Body of pancreas (tissue), 4 donors: Measurements from ENCODE around the gene ERMAP. TPM values are rescaled to one million over a fixed set of nuclear protein-coding genes. Genes with fewer than 3 reads are reported as not detected.

Source experiments
- ATAC-seq: fragments of 150-250 bp; one replicate; pipeline ENCODE4 v1.9.1; 2016
- DNase-seq, 4 donors: peaks; one replicate each; pipeline ENCODE4 v3.0.0-alpha.2; 2019
- H3K27ac ChIP-seq, 4 donors: fragments of 200-600 bp; sonication (generic); 1 replicate in 3 of 4; 2 replicates in 1 of 4; pipeline versions ENCODE4 v1.5.1 to v1.6.1; 2016 to 2019; ENCODE audit warnings: mild to moderate bottlenecking in 1 of 4, mixed read lengths in 1 of 4, moderate library complexity in 1 of 4
- H3K27me3 ChIP-seq, 2 donors: fragments of 200-600 bp; sonication (generic); one replicate each; pipeline ENCODE4 v1.6.0; 2016; ENCODE audit warnings: mild to moderate bottlenecking in 1 of 2
- H3K36me3 ChIP-seq, 2 donors: fragments of 200-600 bp; sonication (generic); replicated peaks in 1 of 2; 2 replicates each; pipeline ENCODE4 v1.5.1; 2016; ENCODE audit warnings: low read depth in 2 of 2; ENCODE audit not compliant: insufficient read depth in 1 of 2
- H3K4me1 ChIP-seq: fragments of 200-600 bp; sonication (generic); one replicate; pipeline ENCODE4 v1.6.0; 2016
- H3K4me3 ChIP-seq, 2 donors: fragments of 200-600 bp; sonication (generic); 1 replicate in 1 of 2; 2 replicates in 1 of 2; pipeline ENCODE4 v1.5.1; 2016 to 2019
- H3K9me3 ChIP-seq, 3 donors: fragments of 200-600 bp; sonication (generic); 1 replicate in 2 of 3; 2 replicates in 1 of 3; pipeline ENCODE4 v1.5.1; 2016
- CTCF ChIP-seq, 7 experiments: fragments of 450-650 bp in 4 of 7; fragments of 200-600 bp in 3 of 7; sonication (generic) in 3 of 7; IDR thresholded peaks; one replicate each; pipeline ENCODE4 v1.5.1; 2016 to 2019; ENCODE audit warnings: antibody characterized with exemption in 7 of 7
- POLR2A ChIP-seq, 3 donors: fragments of 450-650 bp; IDR thresholded peaks; one replicate each; pipeline ENCODE4 v1.6.1; 2016; ENCODE audit warnings: antibody characterized with exemption in 3 of 3, mild to moderate bottlenecking in 2 of 3
- WGBS, 2 donors: methylation state at CpG; one replicate each; pipeline ENCODE4 v1.1.5; 2017; 5-methylcytosine and 5-hydroxymethylcytosine counted together
- intact Hi-C: fragments of 100-400 bp; cut with DNase I; formaldehyde crosslinking; loops from one replicate; pipeline ENCODE4 v1.15.1; 2023
- total RNA-seq, 2 donors: library from RNA; depleted of rRNA; stranded (reverse); fragments of >200 nt; gene quantifications; one replicate each; pipeline ENCODE4 v1.1.0, GENCODE V29; 2016

Gene ERMAP
- total RNA-seq, 2 donors from 2014 or later = 8.8 to 11.9 TPM

DNA sequence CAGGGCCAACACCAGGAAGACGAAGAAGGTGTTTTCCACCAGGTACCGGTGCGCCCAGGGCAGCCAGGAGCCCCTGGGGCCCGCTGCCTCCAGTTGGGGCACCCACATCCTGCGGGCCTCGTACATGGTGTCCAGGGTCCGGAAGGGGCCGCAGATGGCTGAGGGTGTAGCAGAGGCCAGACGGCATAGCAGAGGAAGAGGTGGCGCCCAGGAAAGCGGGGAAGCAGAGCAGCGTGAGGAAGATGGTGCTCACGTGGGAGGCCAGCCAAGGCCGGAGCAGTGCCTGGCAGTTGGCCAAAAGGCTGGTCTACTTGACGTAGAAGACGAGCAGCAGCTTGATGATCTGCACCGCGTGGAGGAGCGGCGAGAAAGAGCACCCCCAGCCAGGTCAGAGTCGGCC lies 69.9 kb downstream of the ERMAP start:
- Histone ChIP-seq H3K9me3 (no peaks in the 10 kb centered on the region), H3K27me3 (no peaks in the 10 kb centered on the region), H3K36me3 (no peaks in the 10 kb centered on the region), H3K4me1 (no peaks in the 10 kb centered on the region), H3K27ac (no peak overlapping the region), H3K4me3 (no peak overlapping the region)
- ATAC-seq (no peak), DNase-seq (peak in 1 of 4 donors; percentile 7)
- WGBS, 2 donors = 71 to 77% methylated on average over 20 to 21 of the region's 21 CpGs
- TF ChIP-seq CTCF (IDR thresholded peaks at IDR 0.05) (no peak), POLR2A (IDR thresholded peaks at IDR 0.05) (no peak)
- intact Hi-C loops = no loop called here

DNA sequence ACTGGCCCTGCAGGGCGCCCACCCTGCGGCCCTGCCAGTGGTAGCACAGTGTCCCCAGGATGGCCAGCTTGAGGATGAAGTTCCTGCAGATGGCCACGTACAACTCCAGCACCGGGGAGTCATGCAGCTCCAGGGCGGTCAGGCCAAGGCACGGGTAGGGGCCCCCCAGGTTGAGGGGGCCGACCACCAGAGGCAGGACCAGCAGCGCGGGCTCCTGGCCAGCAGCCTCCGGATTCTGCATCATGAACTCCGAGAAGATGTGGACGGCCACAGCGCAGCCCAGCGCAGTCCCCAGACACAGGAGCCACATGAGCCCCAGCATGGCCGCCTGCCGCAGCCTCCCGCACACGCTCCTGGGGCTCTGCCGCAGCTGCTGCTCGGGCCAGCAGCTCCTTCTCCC lies 70.4 kb downstream of the ERMAP start:
- WGBS, 2 donors = 86 to 100% methylated on average over 1 to 20 of the region's 20 CpGs
- H3K9me3 ChIP-seq = no peaks in the 10 kb centered on the region
- H3K36me3 ChIP-seq = no peaks in the 10 kb centered on the region
- TF ChIP-seq POLR2A (IDR thresholded peaks at IDR 0.05) (no peak), CTCF (IDR thresholded peaks at IDR 0.05) (no peak)
- DNase-seq (no peak), ATAC-seq (no peak)
- no peak overlapping the region for H3K4me3 ChIP-seq
- intact Hi-C loops = no loop called here
- H3K27me3 ChIP-seq = no peaks in the 10 kb centered on the region
- H3K27ac ChIP-seq = no peak overlapping the region
- no peaks in the 10 kb centered on the region for H3K4me1 ChIP-seq

DNA sequence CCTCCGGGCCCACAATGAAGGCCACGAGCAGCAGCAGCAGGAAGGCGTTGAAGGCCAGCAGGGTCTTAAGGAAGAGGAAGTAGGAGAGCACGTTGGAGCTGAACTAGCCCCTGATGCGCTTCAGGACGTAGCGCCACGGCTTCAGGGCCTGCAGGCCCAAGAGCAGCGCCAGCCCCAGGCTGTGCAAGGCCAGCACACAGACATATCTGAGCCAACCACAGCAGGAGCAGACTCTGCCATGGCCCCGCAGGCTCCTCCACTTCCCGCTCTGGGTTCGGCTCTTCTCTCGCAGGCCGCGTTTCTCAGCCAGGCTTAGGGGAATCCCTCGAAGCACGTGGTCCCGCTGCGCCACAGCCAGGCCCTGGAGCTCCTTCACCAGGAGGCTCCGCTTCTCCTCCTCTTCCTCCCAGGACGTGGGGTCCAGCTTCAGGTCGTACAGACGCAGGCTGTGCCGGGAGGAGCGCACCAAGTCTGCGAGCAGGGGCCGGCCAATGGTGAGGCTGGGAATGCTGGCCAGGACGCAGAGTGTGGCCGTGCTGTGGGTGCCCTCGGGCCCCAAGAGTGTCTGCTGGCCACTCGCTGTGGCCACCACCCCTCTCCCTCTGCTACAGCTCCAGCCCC lies 71.2 kb downstream of the ERMAP start:
- H3K27me3 ChIP-seq = no peaks in the 10 kb centered on the region
- H3K4me1 ChIP-seq = no peaks in the 10 kb centered on the region
- DNase-seq = no peak
- H3K9me3 ChIP-seq = no peaks in the 10 kb centered on the region
- H3K4me3 ChIP-seq = no peak overlapping the region
- H3K36me3 ChIP-seq = no peaks in the 10 kb centered on the region
- intact Hi-C loops = no loop called here
- ATAC-seq = no peak
- TF ChIP-seq POLR2A (IDR thresholded peaks at IDR 0.05) = no peak
- TF ChIP-seq CTCF (IDR thresholded peaks at IDR 0.05) = no peak
- 88 to 89% methylated on average over 22 to 31 of the region's 31 CpGs for WGBS, 2 donors
- H3K27ac ChIP-seq = no peak overlapping the region

- no peaks in the 10 kb centered on the region for H3K27me3 ChIP-seq
- no peaks in the 10 kb centered on the region for H3K36me3 ChIP-seq
- 78 to 93% methylated on average over 4 of the region's 4 CpGs for WGBS, 2 donors
- DNase-seq (no peak), ATAC-seq (no peak)
- no peaks in the 10 kb centered on the region for H3K4me1 ChIP-seq
- no peak overlapping the region for H3K27ac ChIP-seq
- TF ChIP-seq CTCF (IDR thresholded peaks at IDR 0.05) (no peak), POLR2A (IDR thresholded peaks at IDR 0.05) (no peak)
- intact Hi-C loops = no loop called here
- no peaks in the 10 kb centered on the region for H3K9me3 ChIP-seq
- no peak overlapping the region for H3K4me3 ChIP-seq
Measured at GRCh38 chr1:42889264-42889663, 72.3 kb downstream of the ERMAP start.

DNA sequence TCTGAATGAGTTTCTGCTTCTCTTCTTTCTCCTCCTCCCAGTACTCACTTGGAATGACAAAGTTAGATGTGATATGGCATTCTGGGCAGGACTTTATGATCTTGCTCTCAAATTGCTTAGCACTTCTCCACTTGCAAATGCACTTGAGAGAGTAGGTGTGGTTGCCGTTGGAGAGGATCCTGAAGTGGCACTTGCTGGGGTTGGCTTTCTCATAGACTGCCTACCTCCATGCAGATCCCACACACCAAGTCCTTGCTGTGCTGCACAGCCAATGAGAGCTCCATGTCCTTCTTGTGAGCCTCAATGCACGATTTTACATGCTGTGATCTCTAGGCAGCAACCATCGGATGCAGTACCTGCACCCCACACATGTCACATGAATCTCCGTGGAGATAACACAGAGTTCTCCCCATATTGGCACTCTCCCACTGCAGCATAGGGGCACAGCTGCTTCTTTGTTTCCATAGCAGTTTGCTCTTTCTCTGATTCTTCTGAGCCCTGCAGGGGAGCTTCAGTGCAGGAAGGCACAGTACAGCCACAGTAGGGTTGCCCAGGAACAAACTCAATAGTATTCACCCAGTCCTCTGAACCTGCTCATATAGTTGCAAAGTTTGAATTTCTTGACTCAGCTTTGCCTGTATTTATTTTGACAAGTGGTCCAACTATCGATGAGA lies 74.7 kb downstream of the ERMAP start:
- 51 to 61% methylated on average over 5 of the region's 5 CpGs for WGBS, 2 donors
- no peak for TF ChIP-seq POLR2A (IDR thresholded peaks at IDR 0.05)
- TF ChIP-seq CTCF (IDR thresholded peaks at IDR 0.05) = no peak
- H3K36me3 ChIP-seq = no peaks in the 10 kb centered on the region
- DNase-seq (no peak), ATAC-seq (no peak)
- intact Hi-C loops = no loop called here
- H3K4me3 ChIP-seq = no peak overlapping the region
- no peaks in the 10 kb centered on the region for H3K4me1 ChIP-seq
- H3K27ac ChIP-seq = no peak overlapping the region
- H3K9me3 ChIP-seq = no peaks in the 10 kb centered on the region
- H3K27me3 ChIP-seq = no peaks in the 10 kb centered on the region
